GM12878 (cell line): ENCODE measurements around the gene OVCA2. TPM values are rescaled to one million over a fixed set of nuclear protein-coding genes. Genes with fewer than 3 reads are reported as not detected.

Experiments used
- ATAC-seq: fragments of 200-7000 bp; cut with Tn5 transposase; 3 replicates; pipeline ENCODE4 v1.9.1; 2020; ENCODE audit warnings: mild to moderate bottlenecking, moderate library complexity
- BruUV-seq: library from RNA; stranded (reverse); fragments of 400-500 nt; replicated peaks from 2 replicates; lab custom pipeline; 2021; lab: Mats Ljungman, UMichigan
- CTCF ChIA-PET: fragments of 300-600 bp; sonication (Branson Sonifier 250); formaldehyde crosslinking; extraction: SDS; loops from one replicate; lab custom pipeline; 2021; ENCODE audit warnings: inconsistent platforms; lab: Yijun Ruan, JAX
- POLR2A ChIA-PET: fragments of 350-600 bp; formaldehyde crosslinking; extraction: SDS; loops from one replicate; lab custom pipeline; 2021; ENCODE audit warnings: inconsistent platforms; lab: Charles Lee
- RAD21 ChIA-PET: fragments of 300-600 bp; sonication (Branson Sonifier 250); formaldehyde crosslinking; loops from one replicate; lab custom pipeline; 2023; ENCODE audit warnings: antibody characterized with exemption; ENCODE audit not compliant: unreplicated experiment; lab: Charles Lee
- SMC1A ChIA-PET: fragments of 300-600 bp; sonication (Branson Sonifier 250); formaldehyde crosslinking; loops from one replicate; lab custom pipeline; 2023; ENCODE audit not compliant: unreplicated experiment, uncharacterized antibody; lab: Charles Lee
- DNase-seq: peaks from one replicate; pipeline ENCODE4 v3.0.0-alpha.2; 2011; ENCODE audit warnings: low read depth, low spot score
- FAIRE-seq: peaks from 3 replicates; lab custom pipeline; 2011; peaks lifted over from hg19 to GRCh38; lab: Jason Lieb, UNC
- H2AFZ ChIP-seq: 2 replicates; pipeline ENCODE4 v1.6.0; 2011; ENCODE audit warnings: low read depth, low read length, control low read depth; ENCODE audit not compliant: control insufficient read depth
- H3K27ac ChIP-seq: 2 replicates; pipeline ENCODE4 v1.5.1; 2011; ENCODE audit warnings: control low read depth; ENCODE audit not compliant: control insufficient read depth, insufficient read depth
- H3K27me3 ChIP-seq, 2 experiments: replicated peaks in 1 of 2; 2 replicates each; pipeline versions ENCODE4 v1.6.0 to v1.6.1; 2011; ENCODE audit warnings: low read length in 1 of 2; ENCODE audit not compliant: control insufficient read depth in 2 of 2, insufficient read depth in 2 of 2
- H3K36me3 ChIP-seq, 2 experiments: 2 replicates each; pipeline ENCODE4 v1.5.1; 2011; ENCODE audit warnings: low read length in 1 of 2; ENCODE audit not compliant: control insufficient read depth in 2 of 2, insufficient read depth in 2 of 2
- H3K4me1 ChIP-seq: 2 replicates; pipeline ENCODE4 v1.6.1; 2011; ENCODE audit warnings: mild to moderate bottlenecking, low read length, moderate library complexity, mixed read lengths; ENCODE audit not compliant: control insufficient read depth, insufficient read depth
- H3K4me2 ChIP-seq: 2 replicates; pipeline ENCODE4 v1.6.0; 2011; ENCODE audit warnings: control low read depth; ENCODE audit not compliant: control insufficient read depth, insufficient read depth
- H3K4me3 ChIP-seq: fragments of 200-600 bp; sonication (generic); 2 replicates; pipeline ENCODE4 v1.5.1; 2016
- H3K79me2 ChIP-seq: 2 replicates; pipeline ENCODE4 v1.6.0; 2011; ENCODE audit warnings: low read length; ENCODE audit not compliant: control insufficient read depth, insufficient read depth
- H3K9ac ChIP-seq: 2 replicates; pipeline ENCODE4 v1.8.0; 2011; ENCODE audit warnings: low read length, control low read depth, mixed read lengths; ENCODE audit not compliant: control insufficient read depth, insufficient read depth
- H3K9me3 ChIP-seq: replicated peaks from 3 replicates; pipeline ENCODE4 v1.5.1; 2011; ENCODE audit warnings: mild to moderate bottlenecking, low read length; ENCODE audit not compliant: control insufficient read depth, insufficient read depth
- H4K20me1 ChIP-seq: 2 replicates; pipeline ENCODE4 v1.6.0; 2011; ENCODE audit not compliant: control insufficient read depth, insufficient read depth
- ATF3 ChIP-seq: IDR thresholded peaks from 2 replicates; pipeline ENCODE4 v1.6.1; 2011; ENCODE audit warnings: low read depth, mild to moderate bottlenecking, low read length, moderate library complexity, borderline replicate concordance; ENCODE audit errors: extremely low read depth
- BCL3 ChIP-seq: IDR thresholded peaks from 2 replicates; pipeline ENCODE4 v1.6.1; 2011; ENCODE audit warnings: borderline replicate concordance, low read depth, mild to moderate bottlenecking, moderate library complexity, low read length; ENCODE audit not compliant: insufficient read depth, poor library complexity, severe bottlenecking
- BRCA1 ChIP-seq: IDR thresholded peaks from 2 replicates; pipeline ENCODE4 v1.6.1; 2011; ENCODE audit warnings: low read depth, low read length, improper control_type of control experiment
- CBX5 ChIP-seq: sonication (generic); IDR thresholded peaks from 2 replicates; pipeline ENCODE4 v1.6.1; 2016; ENCODE audit warnings: low read depth, moderate library complexity, mild to moderate bottlenecking, inconsistent platforms
- MAX ChIP-seq: IDR thresholded peaks from 2 replicates; pipeline ENCODE4 v1.6.1; 2012; ENCODE audit warnings: low read depth, low read length, improper control_type of control experiment
- NR2C2 ChIP-seq: IDR thresholded peaks from 2 replicates; pipeline ENCODE4 v1.6.1; 2011; ENCODE audit warnings: borderline replicate concordance, low read depth; ENCODE audit not compliant: control insufficient read depth, insufficient read length
- PML ChIP-seq: IDR thresholded peaks from 2 replicates; pipeline ENCODE4 v1.6.1; 2012; ENCODE audit warnings: low read length, inconsistent platforms
- POU2F2 ChIP-seq: IDR thresholded peaks from 3 replicates; pipeline ENCODE4 v1.6.1; 2011; ENCODE audit warnings: low read depth, mild to moderate bottlenecking, low read length, borderline replicate concordance
- RB1 ChIP-seq: fragments of 450-650 bp; formaldehyde crosslinking; IDR thresholded peaks from 2 replicates; pipeline ENCODE4 v1.6.1; 2017; ENCODE audit warnings: mild to moderate bottlenecking, borderline replicate concordance
- SMAD5 ChIP-seq: IDR thresholded peaks from 2 replicates; pipeline ENCODE4 v1.6.1; 2016; ENCODE audit warnings: antibody characterized with exemption, low read depth
- SMARCA5 ChIP-seq: fragments of 450-650 bp; IDR thresholded peaks from 2 replicates; pipeline ENCODE4 v1.6.1; 2017; ENCODE audit warnings: mild to moderate bottlenecking
- TARDBP ChIP-seq: IDR thresholded peaks from 2 replicates; pipeline ENCODE4 v1.6.1; 2016; ENCODE audit warnings: borderline replicate concordance
- TCF12 ChIP-seq: IDR thresholded peaks from 2 replicates; pipeline ENCODE4 v1.6.1; 2011; ENCODE audit warnings: low read depth, mild to moderate bottlenecking, low read length
- ZNF274 ChIP-seq: IDR thresholded peaks from one replicate; pipeline ENCODE4 v1.8.0; 2011; ENCODE audit not compliant: insufficient read length, insufficient read depth
- ZNF592 ChIP-seq: fragments of 450-650 bp; IDR thresholded peaks from 2 replicates; pipeline ENCODE4 v1.6.1; 2017; ENCODE audit warnings: mild to moderate bottlenecking, moderate library complexity
- ZSCAN29 ChIP-seq: fragments of 450-650 bp; IDR thresholded peaks from 2 replicates; pipeline ENCODE4 v1.6.1; 2017; ENCODE audit warnings: mild to moderate bottlenecking, moderate library complexity
- WGBS: methylation state at CpG from one replicate; pipeline ENCODE4 v1.1.6; 2016; ENCODE audit warnings: low lambda C conversion rate; ENCODE audit not compliant: insufficient replicate concordance, insufficient coverage; ENCODE audit errors: missing lambda C conversion rate; 5-methylcytosine and 5-hydroxymethylcytosine counted together
- in situ Hi-C: fragments of 300-500 bp; cut with MboI; formaldehyde crosslinking; loops from 9 replicates; pipeline ENCODE4 v1.14.3; 2018; ENCODE audit warnings: mixed read lengths
- intact Hi-C: fragments of 100-400 bp; cut with micrococcal nuclease; formaldehyde crosslinking; loops from one replicate; pipeline ENCODE4 v1.14.2; 2022; ENCODE audit not compliant: unreplicated experiment
- polyA plus RNA-seq, 11 experiments: library from polyadenylated mRNA; depleted of rRNA in 4 of 11; unstranded in 6 of 11; stranded (reverse) in 5 of 11; fragments of >200 nt; fragmentation: Nextera tagmentation in 4 of 11; fragmentation: Illumina TruSeq in 1 of 11; extraction: Ambion mirVana in 4 of 11; extraction: Trizol in 1 of 11; gene quantifications; 1 replicate in 1 of 11; 2 replicates in 10 of 11; pipeline versions ENCODE4 v1.2.1 to v1.2.3, GENCODE V29; 2011 to 2016; ENCODE audit warnings: inconsistent platforms in 2 of 11, missing spikeins in 2 of 11, low read depth in 1 of 11
- total RNA-seq, 4 experiments: library from RNA; depleted of rRNA in 3 of 4; stranded (reverse); fragments of >200 nt in 3 of 4; fragmentation: Illumina TruSeq in 1 of 4; extraction: Trizol in 1 of 4; gene quantifications; 2 replicates each; pipeline versions ENCODE4 v1.2.1 to v1.2.3, GENCODE V29; 2013 to 2021

OVCA2 gene
- total and polyA plus RNA-seq, 10 of the 15 experiments (the other 5 are each of a cell fraction or from before 2014, with no cell fraction given): 6.1 to 75.3 (median 40.7) TPM

- no peak for TF ChIP-seq NR2C2
- TF ChIP-seq ZSCAN29: no peak
- no peak for TF ChIP-seq BCL3
- no peak for TF ChIP-seq PML
Observed at GRCh38 chr17:2011411-2012371, 30.1 kb upstream of the OVCA2 start (continued).

GRCh38 chr17:2012499-2012898 lies 29.3 kb upstream of the OVCA2 start:
- no TSS peak for BruUV-seq
- ChIA-PET CTCF (no interaction called here), SMC1A (interaction anchor here (1.0 kb wide), 1 partner anchor 10 kb away, joined by 3 read pairs; no protein-coding TSS in a partner anchor), RAD21 (no interaction called here), POLR2A (interaction anchor here (0.5 to 0.7 kb wide), 3 partner anchors 49 to 241 kb away, joined by 3 read pairs; no protein-coding TSS in a partner anchor)
- H3K27ac ChIP-seq: no peak overlapping the region
- H3K4me1 ChIP-seq: peaks cover 3% of the 10 kb centered on the region
- no peak overlapping the region for H3K4me2 ChIP-seq
- no peaks in the 10 kb centered on the region for H4K20me1 ChIP-seq
- H3K9me3 ChIP-seq: no peaks in the 10 kb centered on the region; the same call in 2 of the 3 replicates
- FAIRE-seq: no peak
- TF ChIP-seq POU2F2 (no peak), RB1 (no peak), BRCA1 (no peak), SMARCA5 (no peak), MAX (no peak), SMAD5 (no peak), TARDBP (no peak), ZNF592 (no peak), NR2C2 (no peak), CBX5 (no peak), ZNF274 (no peak), TCF12 (no peak), ATF3 (no peak)
- intact Hi-C loops: no loop called here
- DNase-seq: no peak
- no peak overlapping the region for H3K4me3 ChIP-seq
- in situ Hi-C loops: loop anchor here (25.0 kb wide), 1 partner anchor 100 kb away; no protein-coding TSS in a partner anchor
- no peaks in the 10 kb centered on the region for H3K36me3 ChIP-seq
- H3K79me2 ChIP-seq: no peaks in the 10 kb centered on the region
- no peaks in the 10 kb centered on the region; a peak in 1 of 4 replicates for H3K27me3 ChIP-seq
- ATAC-seq: no peak
- 0% methylated on average over 1 of the region's 4 CpGs for WGBS
- no peak overlapping the region for H2AFZ ChIP-seq
- H3K9ac ChIP-seq: no peak overlapping the region
